K562 (cell line): Measurements from ENCODE around the gene CSRP2. TPM values are rescaled to one million over a fixed set of nuclear protein-coding genes. Genes with fewer than 3 reads are reported as not detected.

Source experiments
- ATAC-seq: fragments of 200-7000 bp; cut with Tn5 transposase; 3 replicates; pipeline ENCODE4 v1.9.1; 2020; ENCODE audit warnings: moderate library complexity
- BruUV-seq: library from RNA; stranded (reverse); fragments of 400-500 nt; replicated peaks from 2 replicates; lab custom pipeline; 2021; lab: Mats Ljungman, UMichigan
- CTCF ChIA-PET: fragments of 300-600 bp; formaldehyde crosslinking; extraction: SDS; loops from one replicate; lab custom pipeline; 2021; ENCODE audit warnings: low intra/inter-chr PET ratio; lab: Yijun Ruan, JAX
- POLR2A ChIA-PET: fragments of 300-600, 350-650 bp; sonication (Branson Sonifier 250); formaldehyde crosslinking; extraction: SDS; loops from one replicate; lab custom pipeline; 2021; ENCODE audit warnings: antibody characterized with exemption, inconsistent platforms; lab: Yijun Ruan, JAX
- DNase-seq, 4 experiments: peaks; one replicate each; pipeline versions ENCODE4 v3.0.0 to v3.0.0-alpha.2; 2011 to 2018; ENCODE audit warnings: low spot score in 3 of 4, mixed read lengths in 3 of 4; ENCODE audit errors: extremely low read depth in 1 of 4
- FAIRE-seq: peaks from 2 replicates; lab custom pipeline; 2011; peaks lifted over from hg19 to GRCh38; lab: Jason Lieb, UNC
- H2AFZ ChIP-seq: 2 replicates; pipeline ENCODE4 v1.6.0; 2011; ENCODE audit warnings: low read depth, low read length, control low read depth, inconsistent platforms
- H3K27ac ChIP-seq: fragments of 200-600 bp; 3 replicates; pipeline ENCODE4 v1.8.0; 2011; ENCODE audit warnings: low read depth, mild to moderate bottlenecking, control low read depth, inconsistent platforms, low read length, moderate library complexity, mixed read lengths; ENCODE audit errors: extremely low read depth
- H3K27me3 ChIP-seq, 2 experiments: fragments of 300-600 bp in 1 of 2; 2 replicates in 1 of 2; 3 replicates in 1 of 2; pipeline versions ENCODE4 v1.6.0 to v1.8.0; 2011; ENCODE audit warnings: inconsistent platforms in 2 of 2, low read length in 2 of 2, mild to moderate bottlenecking in 1 of 2, mixed read lengths in 1 of 2, moderate library complexity in 1 of 2; ENCODE audit not compliant: control insufficient read depth in 2 of 2, insufficient read depth in 2 of 2
- H3K36me3 ChIP-seq: fragments of 300-600 bp; 3 replicates; pipeline ENCODE4 v1.8.0; 2011; ENCODE audit warnings: mild to moderate bottlenecking, low read length, inconsistent platforms; ENCODE audit not compliant: control insufficient read depth, insufficient read depth
- H3K4me1 ChIP-seq, 2 experiments: fragments of 200-600 bp in 1 of 2; replicated peaks in 1 of 2; 2 replicates in 1 of 2; 3 replicates in 1 of 2; pipeline versions ENCODE4 v1.5.1 to v1.8.0; 2011; ENCODE audit warnings: inconsistent platforms in 2 of 2, low read length in 2 of 2, mild to moderate bottlenecking in 1 of 2, mixed read lengths in 1 of 2, moderate library complexity in 1 of 2; ENCODE audit not compliant: control insufficient read depth in 2 of 2, insufficient read depth in 2 of 2
- H3K4me2 ChIP-seq: 2 replicates; pipeline ENCODE4 v1.6.1; 2011; ENCODE audit warnings: low read length, control low read depth, inconsistent platforms, mixed read lengths; ENCODE audit not compliant: insufficient read depth
- H3K4me3 ChIP-seq: fragments of 200-600 bp; sonication (generic), shearing (Covaris generic); 2 replicates; pipeline ENCODE4 v1.5.1; 2016; ENCODE audit warnings: control low read depth, inconsistent platforms
- H3K79me2 ChIP-seq: fragments of 200-600 bp; 3 replicates; pipeline ENCODE4 v1.8.0; 2011; ENCODE audit warnings: low read length, inconsistent platforms; ENCODE audit not compliant: control insufficient read depth, insufficient read depth
- H3K9ac ChIP-seq, 2 experiments: 2 replicates each; pipeline versions ENCODE4 v1.6.0 to v1.6.1; 2011; ENCODE audit warnings: low read depth in 2 of 2, low read length in 2 of 2, control low read depth in 1 of 2, inconsistent platforms in 1 of 2, mild to moderate bottlenecking in 1 of 2, mixed read lengths in 1 of 2; ENCODE audit not compliant: insufficient read depth in 1 of 2
- H3K9me1 ChIP-seq: one replicate; pipeline ENCODE4 v1.6.0; 2011; ENCODE audit warnings: inconsistent platforms, mild to moderate bottlenecking, low read length, moderate library complexity; ENCODE audit not compliant: control insufficient read depth, insufficient read depth
- H3K9me3 ChIP-seq: replicated peaks from 2 replicates; pipeline ENCODE4 v1.5.1; 2011; ENCODE audit warnings: low read depth, low read length, inconsistent platforms; ENCODE audit not compliant: control insufficient read depth, insufficient read depth
- H4K20me1 ChIP-seq: replicated peaks from 2 replicates; pipeline ENCODE4 v1.6.1; 2011; ENCODE audit warnings: low read length, inconsistent platforms, mixed read lengths; ENCODE audit not compliant: control insufficient read depth, insufficient read depth
- BRCA1 ChIP-seq, 2 experiments: fragments of 450-650 bp in 1 of 2; sonication (generic) in 1 of 2; formaldehyde crosslinking in 1 of 2; IDR thresholded peaks; 2 replicates each; pipeline versions ENCODE4 v1.5.0 to v1.6.1; 2017 to 2020; ENCODE audit warnings: mild to moderate bottlenecking in 1 of 2, missing genetic modification reagents in 1 of 2
- CEBPZ ChIP-seq: fragments of 150-350 bp; IDR thresholded peaks from 2 replicates; pipeline ENCODE4 v1.6.1; 2014; ENCODE audit warnings: low read depth, mild to moderate bottlenecking, low read length, borderline replicate concordance
- CREB5 ChIP-seq: fragments of 250-450 bp; sonication (Bioruptor Pico); IDR thresholded peaks from 2 replicates; pipeline ENCODE4 v1.5.0; 2020; ENCODE audit warnings: mild to moderate bottlenecking
- E2F3 ChIP-seq: fragments of 250-450 bp; sonication (Bioruptor Pico); IDR thresholded peaks from 2 replicates; pipeline ENCODE4 v1.4.0; 2020; ENCODE audit warnings: mild to moderate bottlenecking
- GTF2F1 ChIP-seq: IDR thresholded peaks from 2 replicates; pipeline ENCODE4 v1.6.1; 2011; ENCODE audit warnings: low read depth, low read length, improper control_type of control experiment
- HSF4 ChIP-seq: fragments of 250-450 bp; sonication (Bioruptor Pico); IDR thresholded peaks from 2 replicates; pipeline ENCODE4 v2.1.2; 2022; ENCODE audit warnings: mild to moderate bottlenecking, moderate library complexity, borderline replicate concordance
- MAFF ChIP-seq: IDR thresholded peaks from 2 replicates; pipeline ENCODE4 v1.6.1; 2012; ENCODE audit warnings: low read length, improper control_type of control experiment
- RBM39 ChIP-seq: fragments of 200-400 bp; formaldehyde crosslinking; optimal IDR thresholded peaks from 2 replicates; pipeline ENCODE3; 2018; ENCODE audit warnings: low read depth, low read length
- RFX7 ChIP-seq: fragments of 250-450 bp; sonication (Bioruptor Pico); IDR thresholded peaks from 2 replicates; pipeline ENCODE4 v1.5.1; 2021; ENCODE audit warnings: mild to moderate bottlenecking
- SRSF1 ChIP-seq: fragments of 200-400 bp; formaldehyde crosslinking; IDR thresholded peaks from 2 replicates; pipeline ENCODE4 v1.6.1; 2017; ENCODE audit warnings: mild to moderate bottlenecking, low read depth, low read length, moderate library complexity
- TEAD1 ChIP-seq, 2 experiments: fragments of 450-650 bp in 1 of 2; sonication (generic) in 1 of 2; formaldehyde crosslinking; IDR thresholded peaks; 2 replicates each; pipeline versions ENCODE4 v1.4.0 to v1.8.0; 2020 to 2022; ENCODE audit warnings: mild to moderate bottlenecking in 2 of 2, missing genetic modification reagents in 1 of 2
- ZBTB7A ChIP-seq: IDR thresholded peaks from 2 replicates; pipeline ENCODE4 v1.6.1; 2011; ENCODE audit warnings: low read depth, mild to moderate bottlenecking, low read length, moderate library complexity, borderline replicate concordance; ENCODE audit not compliant: control insufficient read depth
- ZNF408 ChIP-seq: fragments of 250-450 bp; sonication (Bioruptor Pico); IDR thresholded peaks from 2 replicates; pipeline ENCODE4 v1.4.0; 2020; ENCODE audit warnings: low read depth, mild to moderate bottlenecking, moderate library complexity
- ZNF586 ChIP-seq: fragments of 450-650 bp; formaldehyde crosslinking; conservative IDR thresholded peaks from 2 replicates; pipeline ENCODE4 v1.4.0; 2020; ENCODE audit warnings: mild to moderate bottlenecking, moderate library complexity
- WGBS: fragments of 100-300 bp; shearing (Covaris generic); methylation state at CpG from one replicate; pipeline ENCODE4 v1.1.6; 2016; ENCODE audit warnings: low coverage, mixed read lengths; ENCODE audit not compliant: insufficient coverage; ENCODE audit errors: missing lambda C conversion rate; 5-methylcytosine and 5-hydroxymethylcytosine counted together
- in situ Hi-C: fragments of 300-500 bp; cut with MboI; formaldehyde crosslinking; loops from 4 replicates; pipeline ENCODE4 v1.15.0; 2018; ENCODE audit warnings: inconsistent platforms, mixed read lengths
- intact Hi-C: fragments of 100-400 bp; cut with micrococcal nuclease; formaldehyde crosslinking; loops from 2 replicates; pipeline ENCODE4 v1.14.2; 2022
- polyA plus RNA-seq, 8 experiments: library from polyadenylated mRNA; depleted of rRNA in 4 of 8; stranded (reverse) in 5 of 8; unstranded in 3 of 8; fragments of >200 nt; fragmentation: Nextera tagmentation in 2 of 8; fragmentation: Illumina TruSeq in 1 of 8; extraction: Ambion mirVana in 2 of 8; extraction: Trizol in 1 of 8; gene quantifications; 2 replicates each; pipeline versions ENCODE4 v1.2.1 to v1.2.3, GENCODE V29; 2011 to 2014; ENCODE audit warnings: inconsistent platforms in 1 of 8, missing spikeins in 1 of 8
- total RNA-seq, 7 experiments: library from RNA; depleted of rRNA in 6 of 7; stranded (reverse); fragments of >200 nt in 6 of 7; fragmentation: Illumina TruSeq in 2 of 7; extraction: Trizol in 2 of 7; gene quantifications; 2 replicates each; pipeline versions ENCODE4 v1.2.1 to v1.2.3, GENCODE V29; 2011 to 2021; ENCODE audit warnings: low replicate concordance in 1 of 7

CSRP2 gene
- total and polyA plus RNA-seq, 9 of the 15 experiments (the other 6 are each of a cell fraction or from before 2014, with no cell fraction given): 0.32 to 6.2 (median 2.3) TPM

- WGBS: 0% methylated on average over 4 of the region's 4 CpGs
- Histone ChIP-seq H3K9me3 (no peaks in the 10 kb centered on the region), H3K27ac (no peak overlapping the region), H3K9me1 (no peaks in the 10 kb centered on the region), H3K36me3 (no peaks in the 10 kb centered on the region), H3K4me2 (no peak overlapping the region), H4K20me1 (no peaks in the 10 kb centered on the region), H3K4me3 (no peak overlapping the region), H3K4me1 (no peaks in the 10 kb centered on the region), H2AFZ (no peak overlapping the region), H3K27me3 (0 out of 5 replicates have a peak, but pooled peaks cover 0 to 3% of the 10 kb centered on the region in 2 experiments), H3K79me2 (no peaks in the 10 kb centered on the region), H3K9ac (no peak overlapping the region)
- ATAC-seq (no peak), FAIRE-seq (no peak), DNase-seq (no peak)
- ChIA-PET POLR2A (interaction anchor here (0.6 kb wide), 1 partner anchor 1000 kb away, joined by 3 read pairs; no protein-coding TSS in a partner anchor), CTCF (no interaction called here)
- intact Hi-C loops (no loop called here), in situ Hi-C loops (no loop called here)
- BruUV-seq: no TSS peak
- TF ChIP-seq ZBTB7A (no peak), CREB5 (CRISPR knock-in tag) (no peak), ZNF586 (CRISPR knock-in tag) (no peak), MAFF (no peak), SRSF1 (no peak), GTF2F1 (no peak), BRCA1 (IDR thresholded peaks at IDR 0.05) (no peak), BRCA1 (CRISPR knock-in tag; IDR thresholded peaks at IDR 0.05) (no peak), TEAD1 (CRISPR knock-in tag; IDR thresholded peaks at IDR 0.05) (no peak), E2F3 (CRISPR knock-in tag) (no peak), RFX7 (CRISPR knock-in tag) (no peak), ZNF408 (CRISPR knock-in tag) (no peak), HSF4 (CRISPR knock-in tag) (no peak), CEBPZ (no peak), RBM39 (no peak)
Measured at GRCh38 chr12:76909290-76909689, 30.5 kb upstream of the CSRP2 start.
